Osteoblast (primary cell): ENCODE results near the gene LOXHD1. TPM values are rescaled to one million over a fixed set of nuclear protein-coding genes. Genes with fewer than 3 reads are reported as not detected.

Experiments used
- DNase-seq: peaks from one replicate; pipeline ENCODE4 v3.0.0; 2011; ENCODE audit warnings: low spot score, mixed read lengths; ENCODE audit not compliant: insufficient read length; ENCODE audit errors: missing footprints
- H2AFZ ChIP-seq: 2 replicates; pipeline ENCODE4 v1.6.0; 2011; ENCODE audit warnings: mild to moderate bottlenecking, low read length
- H3K27ac ChIP-seq: 2 replicates; pipeline ENCODE4 v1.5.1; 2011; ENCODE audit warnings: mild to moderate bottlenecking, low read depth, low read length, moderate library complexity
- H3K27me3 ChIP-seq: 2 replicates; pipeline ENCODE4 v1.6.0; 2012; ENCODE audit warnings: mild to moderate bottlenecking, control low read depth, inconsistent platforms, low read length, moderate library complexity; ENCODE audit not compliant: insufficient read depth
- H3K36me3 ChIP-seq: 2 replicates; pipeline ENCODE4 v1.5.1; 2011; ENCODE audit warnings: mild to moderate bottlenecking, low read length, control low read depth, moderate library complexity; ENCODE audit not compliant: insufficient read depth
- H3K4me1 ChIP-seq: 2 replicates; pipeline ENCODE4 v1.5.1; 2011; ENCODE audit warnings: mild to moderate bottlenecking, low read length, control low read depth, moderate library complexity; ENCODE audit not compliant: insufficient read depth
- H3K4me2 ChIP-seq: 2 replicates; pipeline ENCODE4 v1.6.0; 2011; ENCODE audit warnings: mild to moderate bottlenecking, low read length; ENCODE audit not compliant: insufficient read depth
- H3K4me3 ChIP-seq: fragments of 200-600 bp; sonication (generic); 3 replicates; pipeline ENCODE4 v1.5.1; 2012; ENCODE audit warnings: mild to moderate bottlenecking, low read length, inconsistent platforms; ENCODE audit not compliant: insufficient read depth
- H3K79me2 ChIP-seq: 2 replicates; pipeline ENCODE4 v1.6.0; 2012; ENCODE audit warnings: mild to moderate bottlenecking, low read length, control low read depth, inconsistent platforms; ENCODE audit not compliant: insufficient read depth
- H3K9me3 ChIP-seq: 2 replicates; pipeline ENCODE4 v1.5.1; 2011; ENCODE audit warnings: low read depth, low read length, control low read depth
- H4K20me1 ChIP-seq: 2 replicates; pipeline ENCODE4 v1.6.0; 2012; ENCODE audit warnings: mild to moderate bottlenecking, low read length, control low read depth; ENCODE audit not compliant: insufficient read depth
- CTCF ChIP-seq: IDR thresholded peaks from 2 replicates; pipeline ENCODE4 v1.5.1; 2011; ENCODE audit warnings: mild to moderate bottlenecking, low read depth, low read length, moderate library complexity; ENCODE audit errors: extremely low read depth
- total RNA-seq: library from RNA; depleted of rRNA; stranded (reverse); fragments of >200 nt; gene quantifications from 2 replicates; pipeline ENCODE4 v1.2.3, GENCODE V29; 2012

The LOXHD1 gene
- total RNA-seq, 1 donor = not detected

- Histone ChIP-seq H3K36me3 (no peaks in the 10 kb centered on the region), H2AFZ (no peak overlapping the region), H3K27me3 (no peaks in the 10 kb centered on the region), H3K9me3 (no peaks in the 10 kb centered on the region), H3K4me3 (no peak overlapping the region), H3K4me1 (no peaks in the 10 kb centered on the region), H3K27ac (no peak overlapping the region), H3K4me2 (no peak overlapping the region), H3K79me2 (no peaks in the 10 kb centered on the region), H4K20me1 (no peaks in the 10 kb centered on the region)
- DNase-seq = no peak
- no peak for TF ChIP-seq CTCF
These were observed 87.8 kb downstream of the LOXHD1 start for GRCh38 chr18:46569211-46569610.

DNA sequence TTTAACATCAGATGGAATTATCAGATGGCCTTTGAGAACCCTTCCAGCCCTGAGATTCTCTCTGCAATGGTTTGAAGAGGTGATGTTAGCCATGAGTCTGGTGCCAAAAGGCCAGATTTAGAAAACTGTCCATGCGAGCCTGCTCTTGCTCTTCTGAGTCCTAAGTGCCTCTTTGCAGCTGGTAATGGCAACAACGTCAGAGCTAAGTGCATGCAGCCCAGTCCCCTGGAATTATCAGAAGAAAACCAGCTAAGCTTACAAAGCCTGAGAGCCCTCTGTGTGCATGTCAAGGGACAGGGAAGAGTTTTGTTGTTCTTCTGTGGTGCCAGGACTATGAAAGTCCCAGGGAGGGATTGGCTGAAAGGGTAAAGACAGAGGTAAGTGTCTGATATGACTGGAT is 89.8 kb downstream of the LOXHD1 start:
- Histone ChIP-seq H3K9me3 (no peaks in the 10 kb centered on the region), H3K79me2 (no peaks in the 10 kb centered on the region), H3K4me2 (no peak overlapping the region), H3K4me1 (no peaks in the 10 kb centered on the region), H3K27ac (no peak overlapping the region), H2AFZ (no peak overlapping the region), H3K36me3 (no peaks in the 10 kb centered on the region), H4K20me1 (no peaks in the 10 kb centered on the region), H3K27me3 (no peaks in the 10 kb centered on the region), H3K4me3 (no peak overlapping the region)
- no peak for TF ChIP-seq CTCF
- no peak for DNase-seq

- H3K79me2 ChIP-seq = no peaks in the 10 kb centered on the region
These were observed 90.9 kb downstream of the LOXHD1 start for GRCh38 chr18:46566111-46566510.

GRCh38 chr18:46565256-46565655 is 91.8 kb downstream of the LOXHD1 start:
- no peaks in the 10 kb centered on the region for H3K79me2 ChIP-seq

More at GRCh38 chr18:46566111-46566510, 90.9 kb downstream of the LOXHD1 start:
- Histone ChIP-seq H3K4me3 (no peak overlapping the region), H3K4me1 (no peaks in the 10 kb centered on the region), H3K9me3 (no peaks in the 10 kb centered on the region), H3K4me2 (no peak overlapping the region), H3K27ac (no peak overlapping the region), H4K20me1 (no peaks in the 10 kb centered on the region), H2AFZ (no peak overlapping the region), H3K36me3 (no peaks in the 10 kb centered on the region), H3K27me3 (no peaks in the 10 kb centered on the region)
- DNase-seq = no peak
- TF ChIP-seq CTCF = no peak

More at GRCh38 chr18:46565256-46565655, 91.8 kb downstream of the LOXHD1 start:
- H3K27me3 ChIP-seq = no peaks in the 10 kb centered on the region
- H4K20me1 ChIP-seq = no peaks in the 10 kb centered on the region
- no peaks in the 10 kb centered on the region for H3K9me3 ChIP-seq
- no peak overlapping the region for H2AFZ ChIP-seq
- no peak for TF ChIP-seq CTCF
- no peaks in the 10 kb centered on the region for H3K36me3 ChIP-seq
- H3K4me3 ChIP-seq = no peak overlapping the region
- no peak overlapping the region for H3K4me2 ChIP-seq
- no peak overlapping the region for H3K27ac ChIP-seq
- H3K4me1 ChIP-seq = no peaks in the 10 kb centered on the region
- DNase-seq = no peak
